OCI-LY3 (cell line): ENCODE results near the gene ADAMTS2.

Source experiments
- EZH2phosphoT487 ChIP-seq: fragments of 200-600 bp; shearing (Covaris generic); IDR thresholded peaks from 2 replicates; pipeline ENCODE4 v1.6.1; 2018; ENCODE audit warnings: antibody characterized with exemption, mixed run types, low read depth
- TF ChIP-seq, protein P1 (sequence below): fragments of 200-600, 300-600 bp; sonication (generic); IDR thresholded peaks from 2 replicates; pipeline ENCODE4 v1.5.1; 2014; ENCODE audit warnings: antibody characterized with exemption, low read length, low read depth

DNA sequence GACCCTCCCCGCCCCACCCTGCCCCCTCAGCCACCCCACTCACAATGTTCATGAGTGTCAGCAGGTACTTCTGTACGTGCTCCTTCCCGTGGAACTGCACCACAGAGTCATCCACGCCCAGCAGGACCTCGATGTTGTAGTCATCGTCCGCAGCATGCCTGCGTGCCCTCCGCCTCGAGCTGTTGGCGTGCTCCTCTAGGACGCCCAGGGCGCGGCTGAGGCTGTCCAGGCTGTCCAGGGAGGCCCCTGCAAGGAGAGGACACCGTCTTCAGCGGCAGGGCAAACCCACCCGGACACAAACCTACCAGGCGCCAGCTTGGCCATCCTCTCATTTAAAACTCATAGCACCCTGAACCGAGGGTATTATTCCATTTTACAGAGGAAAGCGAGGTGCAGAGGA, 137.8 kb downstream of the ADAMTS2 start:
- TF ChIP-seq, protein P1, sequence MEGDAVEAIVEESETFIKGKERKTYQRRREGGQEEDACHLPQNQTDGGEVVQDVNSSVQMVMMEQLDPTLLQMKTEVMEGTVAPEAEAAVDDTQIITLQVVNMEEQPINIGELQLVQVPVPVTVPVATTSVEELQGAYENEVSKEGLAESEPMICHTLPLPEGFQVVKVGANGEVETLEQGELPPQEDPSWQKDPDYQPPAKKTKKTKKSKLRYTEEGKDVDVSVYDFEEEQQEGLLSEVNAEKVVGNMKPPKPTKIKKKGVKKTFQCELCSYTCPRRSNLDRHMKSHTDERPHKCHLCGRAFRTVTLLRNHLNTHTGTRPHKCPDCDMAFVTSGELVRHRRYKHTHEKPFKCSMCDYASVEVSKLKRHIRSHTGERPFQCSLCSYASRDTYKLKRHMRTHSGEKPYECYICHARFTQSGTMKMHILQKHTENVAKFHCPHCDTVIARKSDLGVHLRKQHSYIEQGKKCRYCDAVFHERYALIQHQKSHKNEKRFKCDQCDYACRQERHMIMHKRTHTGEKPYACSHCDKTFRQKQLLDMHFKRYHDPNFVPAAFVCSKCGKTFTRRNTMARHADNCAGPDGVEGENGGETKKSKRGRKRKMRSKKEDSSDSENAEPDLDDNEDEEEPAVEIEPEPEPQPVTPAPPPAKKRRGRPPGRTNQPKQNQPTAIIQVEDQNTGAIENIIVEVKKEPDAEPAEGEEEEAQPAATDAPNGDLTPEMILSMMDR = no peak
- no peak for TF ChIP-seq EZH2phosphoT487
